GM19240 (cell line): ENCODE data around the gene OLA1.

ENCODE experiments used
- DNase-seq: peaks from one replicate; pipeline ENCODE4 v3.0.0; 2011; ENCODE audit warnings: low spot score; ENCODE audit not compliant: insufficient read length

OLA1 gene

DNA sequence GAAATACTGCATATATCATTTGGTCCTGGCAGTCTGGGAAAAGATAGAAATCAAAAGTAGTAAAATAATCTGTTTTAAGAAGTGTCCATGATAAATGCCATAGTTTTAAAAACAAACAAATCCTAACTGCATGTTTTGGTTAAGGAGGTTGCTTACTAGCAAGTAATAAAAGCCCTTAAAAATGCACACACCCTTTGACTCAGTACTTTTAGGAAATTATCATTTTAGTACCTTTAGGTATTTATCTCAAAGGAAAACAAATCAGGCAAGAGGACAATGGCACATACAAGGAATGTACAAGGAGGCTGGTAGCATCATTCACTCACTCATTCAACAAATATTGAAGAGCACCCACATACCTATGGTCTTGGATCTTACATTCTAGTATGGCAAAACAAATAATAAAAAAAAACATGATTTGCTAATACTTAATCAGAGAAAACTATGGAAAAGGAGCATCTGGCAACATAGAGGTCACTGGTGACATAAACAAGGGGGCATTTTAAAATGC is 67.6 kb downstream of the OLA1 start:
- no peak for DNase-seq

- DNase-seq = no peak
Observed at GRCh38 chr2:174180165-174180724, 68.1 kb downstream of the OLA1 start.

DNA sequence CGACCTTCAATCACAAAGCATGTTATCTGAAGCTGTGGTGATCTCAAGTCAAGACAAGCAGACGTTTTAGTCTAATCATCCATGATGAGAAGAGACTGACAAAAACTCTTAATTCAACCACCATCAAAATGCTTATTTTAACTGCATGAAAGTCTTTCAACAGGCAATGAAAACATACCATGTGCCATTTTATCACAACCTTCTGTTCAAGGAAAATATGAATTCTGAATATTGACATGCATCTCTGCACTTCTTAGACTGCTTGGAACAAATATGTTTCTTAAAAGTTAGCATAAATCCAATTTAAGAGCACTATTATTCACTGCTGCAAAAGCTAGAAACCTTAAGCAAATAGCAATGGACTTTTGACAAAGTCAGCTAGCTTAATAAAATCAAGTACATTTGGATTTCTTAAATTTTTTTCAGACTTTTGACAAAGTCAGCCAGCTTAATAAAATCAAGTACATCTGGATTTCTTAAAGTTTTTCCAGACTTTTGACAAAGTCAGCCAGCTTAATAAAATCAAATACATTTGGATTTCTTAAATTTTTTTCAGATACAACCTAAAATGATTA is 70.9 kb downstream of the OLA1 start:
- no peak for DNase-seq

GRCh38 chr2:174176898-174177297 is 71.4 kb downstream of the OLA1 start:
- no peak for DNase-seq

- no peak for DNase-seq
Observed at GRCh38 chr2:174174741-174175140, 73.6 kb downstream of the OLA1 start.

DNA sequence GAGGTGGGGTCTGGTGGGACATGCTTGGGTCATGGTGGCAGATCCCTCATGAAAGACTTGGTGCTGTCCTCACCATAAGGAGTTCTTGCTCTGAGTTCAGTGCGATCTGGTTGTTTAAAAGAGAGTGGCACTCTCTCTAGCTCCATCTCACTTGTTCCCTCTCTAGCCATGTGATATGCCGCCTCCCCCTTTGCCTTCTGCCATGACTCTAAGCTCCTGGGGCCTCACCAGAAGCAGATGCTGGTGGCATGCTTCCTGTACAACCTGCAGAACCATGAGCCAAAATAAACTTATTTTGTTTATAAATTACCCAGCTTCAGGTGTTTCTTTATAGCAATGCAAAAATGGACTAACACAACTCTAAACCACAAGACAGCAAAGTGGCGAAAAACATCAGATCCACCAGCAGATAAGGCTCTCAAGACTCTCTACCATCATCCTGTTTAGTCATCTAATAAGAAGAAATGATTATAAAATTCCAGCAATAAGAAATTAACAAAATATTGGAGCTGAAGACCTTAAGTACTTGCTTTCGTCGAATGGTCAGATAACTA is 75.5 kb downstream of the OLA1 start:
- DNase-seq = no peak

DNA sequence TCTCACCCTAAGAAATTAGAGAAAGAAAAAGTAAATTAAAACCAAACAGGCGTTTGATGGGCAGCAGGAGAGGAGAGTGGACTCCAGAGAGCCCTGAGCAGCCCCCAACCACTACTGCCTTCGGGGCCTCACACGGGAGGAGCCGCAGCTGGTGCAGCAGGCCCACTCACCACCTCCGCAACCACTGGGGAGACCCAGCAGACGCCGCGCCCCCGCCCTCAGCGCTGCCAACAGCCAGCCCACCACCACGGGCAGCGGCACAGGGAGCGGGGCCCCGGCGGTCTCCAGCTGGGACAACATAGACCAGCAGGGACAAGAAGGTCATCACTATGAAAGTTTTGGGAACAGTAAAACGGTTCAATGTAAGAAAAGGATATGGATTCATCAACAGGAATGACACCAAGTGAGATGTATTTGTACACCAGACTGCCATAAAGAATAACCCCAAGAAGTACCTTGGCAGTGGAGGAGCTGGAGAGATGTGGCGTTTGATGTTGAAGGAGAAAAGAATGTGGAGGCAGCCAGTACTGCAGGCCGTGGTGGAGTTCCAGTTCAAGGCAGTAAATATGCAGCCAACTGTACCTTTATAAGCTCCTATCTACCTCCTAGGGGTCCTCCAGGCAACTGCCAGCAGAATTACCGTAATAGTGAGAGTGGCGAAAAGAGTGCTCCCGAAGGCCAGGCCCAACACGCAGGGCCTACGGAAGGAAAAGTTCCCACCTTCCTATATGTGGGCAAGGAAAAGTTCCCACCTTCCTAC is 76.5 kb downstream of the OLA1 start:
- DNase-seq = no peak

GRCh38 chr2:174169372-174169771 is 79.0 kb downstream of the OLA1 start:
- no peak for DNase-seq

DNA sequence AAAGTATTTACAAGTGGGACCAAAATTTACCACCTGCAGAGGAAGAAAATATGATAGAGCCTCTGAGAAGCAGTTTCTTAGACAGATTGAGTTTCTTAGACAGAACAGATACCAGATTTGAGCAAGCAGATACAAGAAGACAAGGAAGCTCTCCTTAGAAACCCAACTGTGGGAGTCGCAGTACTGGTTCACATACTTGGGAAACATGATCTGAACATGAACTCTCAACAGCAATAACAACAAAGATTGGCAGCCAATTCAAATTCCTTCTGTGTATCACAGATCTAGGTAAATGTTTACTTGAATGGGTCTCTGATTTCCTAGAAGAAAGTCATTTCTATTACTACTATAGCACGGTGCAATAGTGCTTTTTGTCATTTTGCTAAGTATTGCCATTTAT is 82.1 kb downstream of the OLA1 start:
- no peak for DNase-seq

DNA sequence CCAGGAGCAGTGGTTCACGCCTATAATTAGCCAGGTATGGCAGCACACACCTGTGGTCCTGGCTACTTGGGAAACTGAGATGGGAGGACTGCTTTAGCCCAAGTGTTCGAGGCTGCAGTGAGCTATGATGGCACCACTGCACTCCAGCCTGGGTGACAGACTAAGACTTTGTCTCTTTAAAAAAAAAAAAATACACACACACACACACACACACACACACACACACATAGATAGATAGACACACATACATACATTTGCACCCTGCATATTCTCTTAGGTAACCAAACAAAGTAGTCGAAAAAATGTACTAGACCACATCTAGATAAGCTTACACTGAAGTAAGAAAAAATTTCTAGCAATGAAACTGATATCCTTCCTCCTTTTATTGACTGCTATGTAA is 86.8 kb downstream of the OLA1 start:
- DNase-seq = no peak

- DNase-seq = peak; percentile 14
Observed at GRCh38 chr2:174158003-174158402, 90.3 kb downstream of the OLA1 start.

- DNase-seq = no peak
Observed at GRCh38 chr2:174157053-174157452, 91.3 kb downstream of the OLA1 start.

DNA sequence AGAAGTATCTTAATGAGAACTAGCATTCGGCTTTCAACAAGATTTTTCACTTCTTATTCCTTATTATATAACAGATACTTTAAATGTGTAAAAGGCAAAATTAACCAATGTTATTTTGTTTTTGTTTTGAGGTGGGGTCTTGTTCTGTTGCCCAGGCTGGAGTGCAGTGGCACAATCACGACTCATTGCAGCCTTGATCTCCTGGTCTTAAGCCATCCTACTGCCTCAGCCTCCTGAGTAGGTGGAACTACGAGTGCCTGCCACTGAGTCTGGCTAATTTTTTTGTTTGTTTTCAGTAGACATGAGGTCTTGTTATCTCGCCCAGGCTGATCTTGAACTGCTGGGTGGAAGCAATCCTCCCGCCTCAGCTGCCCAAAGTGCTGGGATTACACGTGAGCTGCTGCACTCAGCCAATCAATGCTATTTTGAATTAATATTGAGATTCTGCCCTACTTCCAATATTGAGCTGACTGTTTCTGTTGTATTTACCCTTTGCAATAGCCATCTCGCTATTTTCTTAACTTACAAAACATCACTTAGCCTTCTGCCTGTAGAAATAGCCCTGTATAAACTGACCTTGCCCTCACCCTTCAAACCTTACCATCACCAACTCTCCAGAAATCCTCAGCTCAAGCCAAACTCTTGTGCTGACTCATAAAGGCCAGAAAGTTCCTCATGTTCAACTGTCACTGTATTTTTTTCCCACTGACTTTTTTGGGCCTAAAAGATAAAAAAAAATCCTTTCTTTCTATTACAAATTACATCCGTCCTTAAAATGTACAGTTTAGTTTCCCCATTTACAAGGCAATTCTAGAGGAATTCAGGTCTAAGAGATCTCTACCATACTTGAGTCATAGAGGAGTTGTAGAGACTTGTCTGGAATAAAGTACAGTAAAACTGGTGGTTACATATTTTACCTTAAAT is 94.3 kb downstream of the OLA1 start:
- no peak for DNase-seq

GRCh38 chr2:174149530-174149929 is 98.8 kb downstream of the OLA1 start:
- no peak for DNase-seq

GRCh38 chr2:174148833-174149232 is 99.5 kb downstream of the OLA1 start:
- no peak for DNase-seq

DNA sequence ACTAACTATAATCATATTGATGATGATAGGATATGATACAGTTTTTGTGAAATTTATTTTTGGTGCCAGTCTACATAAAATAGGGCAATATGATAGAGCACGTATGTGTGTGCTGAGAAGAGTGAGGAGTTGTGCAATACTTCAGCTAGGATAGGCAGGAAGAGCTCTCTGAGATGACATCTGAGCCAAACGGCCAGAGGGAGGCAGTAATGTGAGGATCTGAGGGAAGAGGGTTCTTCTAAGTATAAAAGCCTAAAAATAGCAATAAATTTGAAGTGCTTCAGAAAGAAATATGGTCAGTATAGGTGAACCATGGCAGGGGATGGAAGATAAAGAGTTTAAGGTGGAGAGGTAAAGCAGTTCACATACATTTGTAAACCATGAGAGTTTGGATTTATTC is 102.5 kb downstream of the OLA1 start:
- DNase-seq = no peak

DNA sequence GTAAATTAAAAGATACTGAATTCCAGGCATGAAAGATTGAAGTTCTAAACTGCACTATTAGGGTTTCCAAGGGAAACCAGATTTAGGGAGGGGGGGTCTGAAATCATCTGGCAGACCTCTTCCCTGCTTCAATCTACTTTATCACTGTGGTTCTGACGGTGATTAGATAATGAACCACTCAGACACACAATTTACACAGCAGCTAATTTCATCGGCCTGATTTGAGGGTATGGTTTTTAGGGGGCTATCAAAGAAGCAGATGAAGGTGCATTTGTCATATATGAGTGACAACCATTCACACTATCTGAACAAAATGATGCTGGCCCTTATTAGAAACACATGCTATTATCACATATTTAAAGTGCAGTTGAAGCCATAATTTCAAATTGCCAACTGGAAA is 106.0 kb downstream of the OLA1 start:
- no peak for DNase-seq

DNA sequence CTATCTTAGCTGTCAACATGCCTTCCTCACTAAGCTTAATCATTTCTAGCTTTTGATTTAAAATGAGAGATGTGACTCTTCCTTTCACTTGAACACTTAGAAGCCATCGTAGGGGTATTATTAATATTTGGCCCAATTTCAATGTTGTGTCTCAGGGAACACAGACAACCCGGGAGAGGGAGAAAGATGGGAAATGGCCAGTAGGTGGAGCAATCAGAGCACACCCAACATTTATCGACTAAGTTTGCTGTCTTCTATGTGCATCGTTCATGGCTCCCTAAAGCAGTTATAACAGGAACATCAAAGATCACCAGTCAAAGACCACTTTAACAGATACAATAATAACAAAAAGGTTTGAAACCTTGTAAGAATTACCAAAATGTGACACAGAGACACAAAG is 110.2 kb downstream of the OLA1 start:
- DNase-seq = no peak

DNA sequence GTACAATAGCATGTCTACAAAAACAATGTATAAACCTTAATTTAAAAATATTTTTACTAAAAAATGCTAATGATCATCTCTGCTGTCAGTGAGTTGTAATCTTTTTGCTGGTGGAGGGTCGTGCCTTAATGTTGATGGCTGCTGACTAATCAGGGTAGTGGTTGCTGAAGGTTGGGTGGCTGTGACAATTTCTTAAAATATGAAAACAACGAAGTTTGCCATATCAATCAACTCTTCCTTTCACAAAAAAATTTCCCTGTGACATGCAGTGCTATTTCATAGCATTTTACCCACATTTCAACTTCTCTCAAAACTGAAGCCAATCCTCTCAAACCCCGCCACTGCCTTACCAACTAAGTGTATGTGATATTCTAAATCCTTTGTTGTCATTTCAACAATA is 112.4 kb downstream of the OLA1 start:
- no peak for DNase-seq

GRCh38 chr2:174125090-174125489 is 123.2 kb downstream of the OLA1 start:
- no peak for DNase-seq

DNA sequence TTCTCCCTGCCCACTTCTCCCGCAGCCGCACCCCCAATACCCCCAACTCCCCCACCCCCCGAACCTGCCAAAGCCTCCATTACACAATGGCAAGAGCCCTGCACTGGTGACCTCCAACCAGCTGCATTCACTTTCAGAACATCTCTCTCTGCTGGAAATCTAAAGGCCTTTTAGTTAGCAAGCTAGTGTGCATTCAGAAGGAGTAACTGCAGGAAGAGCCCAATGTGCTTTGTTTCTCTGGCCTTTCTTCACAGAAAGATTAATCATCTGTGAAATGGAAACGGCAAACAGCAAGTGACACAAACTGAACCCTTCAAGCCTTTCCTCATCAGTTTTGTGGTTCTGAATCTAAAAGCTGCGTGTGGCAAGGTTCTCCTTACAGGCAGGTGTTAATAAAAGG is 124.2 kb downstream of the OLA1 start:
- no peak for DNase-seq
